Activated CD4-positive, alpha-beta T cell treated with anti-CD3 and anti-CD28 coated beads, Interleukin-2, amount 10 ng/mL, durations not matched to agents 7 days and 5 days (primary cell): ENCODE data around the gene DAPK2. TPM values are rescaled to one million over a fixed set of nuclear protein-coding genes. Genes with fewer than 3 reads are reported as not detected.

Experiments used
- CTCF ChIA-PET: fragments of 350-600 bp; sonication (Branson Sonifier 250); formaldehyde crosslinking; loops from one replicate; lab custom pipeline; 2021; ENCODE audit warnings: antibody characterized with exemption; lab: Charles Lee
- POLR2A ChIA-PET: fragments of 350-600 bp; sonication (Branson Sonifier 250); formaldehyde crosslinking; loops from one replicate; lab custom pipeline; 2021; ENCODE audit warnings: antibody characterized with exemption; lab: Charles Lee
- DNase-seq: peaks from one replicate; pipeline ENCODE4 v3.0.0-alpha.2; 2020
- H3K27ac Mint-ChIP-seq: one replicate; pipeline ENCODE4 v1.8.0; 2021; ENCODE audit warnings: mild to moderate bottlenecking, moderate library complexity, mixed read lengths
- H3K27me3 Mint-ChIP-seq: one replicate; pipeline ENCODE4 v1.8.0; 2021; ENCODE audit warnings: mixed read lengths
- H3K36me3 Mint-ChIP-seq: one replicate; pipeline ENCODE4 v1.8.0; 2021; ENCODE audit warnings: low read depth, mixed read lengths
- H3K4me1 Mint-ChIP-seq: one replicate; pipeline ENCODE4 v1.8.0; 2021; ENCODE audit warnings: mixed read lengths
- H3K4me3 Mint-ChIP-seq: one replicate; pipeline ENCODE4 v1.8.0; 2021; ENCODE audit warnings: mild to moderate bottlenecking, moderate library complexity, mixed read lengths
- H3K9me3 Mint-ChIP-seq: one replicate; pipeline ENCODE4 v1.8.0; 2021; ENCODE audit warnings: mixed read lengths
- total RNA-seq, 2 experiments: library from RNA; stranded (reverse); gene quantifications; one replicate each; pipeline ENCODE4 v1.2.3, GENCODE V29; 2021

The DAPK2 gene
- total RNA-seq, 2 experiments from 2014 or later = 0.83 to 0.87 TPM

GRCh38 chr15:63872759-63873510 lies 173.3 kb downstream of the DAPK2 start:
- ChIA-PET POLR2A (no interaction called here), CTCF (interaction anchor here (0.7 to 1.1 kb wide), 3 partner anchors 10 to 71 kb away, joined by 3 read pairs; no protein-coding TSS in a partner anchor)
- Mint-ChIP-seq H3K36me3 (no peaks in the 10 kb centered on the region), H3K4me1 (peaks cover 10% of the 10 kb centered on the region), H3K9me3 (no peaks in the 10 kb centered on the region), H3K27ac (no peak overlapping the region), H3K4me3 (no peak overlapping the region), H3K27me3 (no peaks in the 10 kb centered on the region)
- DNase-seq = no peak

GRCh38 chr15:63870487-63871209 lies 175.6 kb downstream of the DAPK2 start:
- Mint-ChIP-seq H3K9me3 (no peaks in the 10 kb centered on the region), H3K27ac (no peak overlapping the region), H3K4me3 (no peak overlapping the region), H3K27me3 (no peaks in the 10 kb centered on the region), H3K4me1 (peaks cover 10% of the 10 kb centered on the region), H3K36me3 (no peaks in the 10 kb centered on the region)
- ChIA-PET CTCF (interaction anchor here (0.6 to 2.2 kb wide), 6 partner anchors 8 to 577 kb away, joined by 3 to 7 read pairs (median 3); no protein-coding TSS in a partner anchor), POLR2A (no interaction called here)
- DNase-seq = no peak

GRCh38 chr15:63870043-63870394 lies 176.3 kb downstream of the DAPK2 start:
- DNase-seq = no peak
- Mint-ChIP-seq H3K9me3 (no peaks in the 10 kb centered on the region), H3K36me3 (no peaks in the 10 kb centered on the region), H3K27ac (no peak overlapping the region), H3K27me3 (no peaks in the 10 kb centered on the region), H3K4me3 (no peak overlapping the region), H3K4me1 (peaks cover 10% of the 10 kb centered on the region)
- POLR2A ChIA-PET = no interaction called here
- CTCF ChIA-PET = interaction anchor here (0.9 to 2.2 kb wide), 3 partner anchors 9 to 56 kb away, joined by 3 to 7 read pairs (median 3); no protein-coding TSS in a partner anchor

GRCh38 chr15:63869371-63870042 lies 176.8 kb downstream of the DAPK2 start:
- ChIA-PET POLR2A (no interaction called here), CTCF (interaction anchor here (0.8 to 2.2 kb wide), 5 partner anchors 9 to 76 kb away, joined by 3 to 7 read pairs (median 3); no protein-coding TSS in a partner anchor)
- H3K4me1 Mint-ChIP-seq = peaks cover 10% of the 10 kb centered on the region
- DNase-seq = no peak
- H3K9me3 Mint-ChIP-seq = no peaks in the 10 kb centered on the region
- H3K36me3 Mint-ChIP-seq = no peaks in the 10 kb centered on the region
- no peaks in the 10 kb centered on the region for H3K27me3 Mint-ChIP-seq
- no peak overlapping the region for H3K27ac Mint-ChIP-seq
- H3K4me3 Mint-ChIP-seq = no peak overlapping the region

- POLR2A ChIA-PET = no interaction called here
- Mint-ChIP-seq H3K4me1 (peaks cover 29% of the 10 kb centered on the region), H3K9me3 (no peaks in the 10 kb centered on the region), H3K27me3 (no peaks in the 10 kb centered on the region), H3K36me3 (peaks cover 3% of the 10 kb centered on the region), H3K27ac (no peak overlapping the region), H3K4me3 (no peak overlapping the region)
- DNase-seq = no peak
- CTCF ChIA-PET = no interaction called here
Observed at GRCh38 chr15:63864186-63864585, 182.1 kb downstream of the DAPK2 start.

GRCh38 chr15:63861946-63862517 lies 184.3 kb downstream of the DAPK2 start:
- ChIA-PET POLR2A (no interaction called here), CTCF (interaction anchor here (1.3 kb wide), 1 partner anchor 9 kb away, joined by 3 read pairs; no protein-coding TSS in a partner anchor)
- H3K4me1 Mint-ChIP-seq = peaks cover 38% of the 10 kb centered on the region
- H3K9me3 Mint-ChIP-seq = no peaks in the 10 kb centered on the region
- no peak overlapping the region for H3K4me3 Mint-ChIP-seq
- H3K27me3 Mint-ChIP-seq = no peaks in the 10 kb centered on the region
- no peak for DNase-seq
- peaks cover 4% of the 10 kb centered on the region for H3K36me3 Mint-ChIP-seq
- H3K27ac Mint-ChIP-seq = no peak overlapping the region

GRCh38 chr15:63860555-63860954 lies 185.7 kb downstream of the DAPK2 start:
- Mint-ChIP-seq H3K9me3 (no peaks in the 10 kb centered on the region), H3K4me3 (peak overlapping the region; percentile 22), H3K27ac (peak overlapping the region; percentile 95), H3K36me3 (peaks cover 4% of the 10 kb centered on the region), H3K4me1 (peaks cover 38% of the 10 kb centered on the region), H3K27me3 (no peaks in the 10 kb centered on the region)
- DNase-seq = no peak
- CTCF ChIA-PET = interaction anchor here (0.8 to 1.9 kb wide), 5 partner anchors 8 to 169 kb away, joined by 3 to 5 read pairs (median 3); no protein-coding TSS in a partner anchor
- POLR2A ChIA-PET = no interaction called here

GRCh38 chr15:63860155-63860554 lies 186.1 kb downstream of the DAPK2 start:
- H3K36me3 Mint-ChIP-seq = peaks cover 4% of the 10 kb centered on the region
- ChIA-PET CTCF (interaction anchor here (0.8 to 1.9 kb wide), 5 partner anchors 8 to 169 kb away, joined by 3 to 5 read pairs (median 3); no protein-coding TSS in a partner anchor), POLR2A (interaction anchor here (0.8 kb wide), 1 partner anchor 97 kb away, joined by 7 read pairs; no protein-coding TSS in a partner anchor)
- peak; percentile 86 for DNase-seq
- peak overlapping the region; percentile 95 for H3K27ac Mint-ChIP-seq
- no peaks in the 10 kb centered on the region for H3K27me3 Mint-ChIP-seq
- peaks cover 2% of the 10 kb centered on the region for H3K9me3 Mint-ChIP-seq
- H3K4me1 Mint-ChIP-seq = peaks cover 38% of the 10 kb centered on the region
- peak overlapping the region; percentile 22 for H3K4me3 Mint-ChIP-seq

- Mint-ChIP-seq H3K9me3 (peaks cover 2% of the 10 kb centered on the region), H3K27me3 (no peaks in the 10 kb centered on the region), H3K36me3 (peaks cover 4% of the 10 kb centered on the region), H3K4me3 (no peak overlapping the region), H3K4me1 (peaks cover 38% of the 10 kb centered on the region), H3K27ac (peak overlapping the region; percentile 95)
- ChIA-PET POLR2A (no interaction called here), CTCF (interaction anchor here (0.6 to 1.5 kb wide), 7 partner anchors 8 to 188 kb away, joined by 3 to 4 read pairs (median 3); partner anchors contain the start of gene DAPK2)
- no peak for DNase-seq
Observed at GRCh38 chr15:63858881-63859280, 187.4 kb downstream of the DAPK2 start.

GRCh38 chr15:63858448-63858847 lies 187.8 kb downstream of the DAPK2 start:
- POLR2A ChIA-PET = no interaction called here
- Mint-ChIP-seq H3K4me1 (peaks cover 38% of the 10 kb centered on the region), H3K9me3 (peaks cover 2% of the 10 kb centered on the region), H3K27ac (no peak overlapping the region), H3K4me3 (no peak overlapping the region), H3K36me3 (peaks cover 4% of the 10 kb centered on the region), H3K27me3 (no peaks in the 10 kb centered on the region)
- DNase-seq = no peak
- CTCF ChIA-PET = interaction anchor here (0.6 to 1.5 kb wide), 7 partner anchors 8 to 188 kb away, joined by 3 to 4 read pairs (median 3); partner anchors contain the start of gene DAPK2

GRCh38 chr15:63857461-63857856 lies 188.8 kb downstream of the DAPK2 start:
- Mint-ChIP-seq H3K36me3 (peaks cover 4% of the 10 kb centered on the region), H3K27me3 (no peaks in the 10 kb centered on the region), H3K9me3 (peaks cover 2% of the 10 kb centered on the region), H3K4me3 (no peak overlapping the region), H3K27ac (no peak overlapping the region), H3K4me1 (peaks cover 34% of the 10 kb centered on the region)
- no peak for DNase-seq
- CTCF ChIA-PET = interaction anchor here (1.3 to 1.5 kb wide), 2 partner anchors 9 to 88 kb away, joined by 3 to 4 read pairs; no protein-coding TSS in a partner anchor
- POLR2A ChIA-PET = no interaction called here
